Activated CD8-positive, alpha-beta memory T cell treated with anti-CD3 and anti-CD28 coated beads for 48 hours (primary cell): ENCODE measurements around the gene APOL1.

Source experiments
- DNase-seq, 3 experiments: peaks; one replicate each; pipeline ENCODE4 v3.0.0-alpha.2; 2020; ENCODE audit warnings: low read depth in 2 of 3, low spot score in 2 of 3

Gene APOL1

DNA sequence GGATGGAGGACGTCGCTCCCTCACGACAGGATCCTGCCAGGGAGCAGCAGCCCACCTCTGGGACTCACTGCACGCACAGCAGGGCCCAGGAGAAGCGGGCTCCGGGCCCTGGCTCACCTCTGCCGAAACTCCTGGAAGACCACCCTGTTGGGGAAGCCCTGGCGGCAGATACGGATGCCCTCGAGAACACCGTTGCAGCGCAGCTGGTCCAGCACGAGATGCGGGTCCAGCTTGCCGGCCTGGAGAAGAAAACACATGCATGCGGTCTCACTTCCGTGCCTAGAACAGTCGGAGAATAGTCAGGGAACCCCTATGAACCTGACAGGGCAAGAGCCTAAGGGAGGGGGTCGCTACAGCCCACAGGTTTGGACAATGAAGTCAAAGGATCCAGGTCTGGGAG lies 52.9 kb downstream of the APOL1 start:
- no peak for DNase-seq

DNA sequence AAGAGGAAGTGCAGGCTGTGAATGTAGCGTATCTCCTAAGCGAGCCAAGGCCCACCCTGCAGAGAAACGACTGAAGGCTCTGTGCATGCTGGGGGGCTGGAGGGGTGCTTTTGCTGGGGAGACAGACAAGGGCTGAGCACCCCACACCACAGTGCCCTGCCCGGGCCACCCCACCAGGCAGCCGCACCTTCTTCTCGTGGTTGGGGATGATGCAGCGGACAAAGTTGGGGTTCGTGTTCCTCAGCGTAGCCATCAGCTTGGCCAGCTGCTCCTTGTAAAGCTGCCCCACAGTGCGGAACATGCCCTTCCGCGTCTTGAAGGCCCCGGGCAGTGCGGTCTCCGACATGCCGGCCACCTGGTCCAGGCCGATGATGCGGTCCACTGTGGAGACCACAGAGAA lies 53.3 kb downstream of the APOL1 start:
- no peak for DNase-seq

DNA sequence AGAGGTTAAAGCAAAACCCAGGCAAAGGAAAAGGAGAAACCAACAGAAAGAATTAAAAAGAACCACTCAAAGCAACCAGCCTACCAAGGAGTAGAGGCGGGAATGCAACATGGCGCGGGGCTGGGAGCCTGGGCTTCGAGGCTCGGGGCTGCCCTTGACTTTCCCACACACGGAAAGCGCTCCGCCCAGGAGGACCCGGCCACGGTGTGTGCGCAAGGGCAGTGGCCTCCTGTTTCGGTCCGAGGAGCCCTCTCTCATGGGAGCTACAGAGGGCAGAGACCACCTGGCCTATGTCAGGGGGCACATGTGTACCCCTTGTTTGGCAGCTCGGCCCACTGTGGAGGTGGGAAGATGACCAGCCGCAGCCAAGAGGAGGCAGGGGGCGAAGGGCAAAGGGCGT lies 55.9 kb downstream of the APOL1 start:
- DNase-seq: no peak

DNA sequence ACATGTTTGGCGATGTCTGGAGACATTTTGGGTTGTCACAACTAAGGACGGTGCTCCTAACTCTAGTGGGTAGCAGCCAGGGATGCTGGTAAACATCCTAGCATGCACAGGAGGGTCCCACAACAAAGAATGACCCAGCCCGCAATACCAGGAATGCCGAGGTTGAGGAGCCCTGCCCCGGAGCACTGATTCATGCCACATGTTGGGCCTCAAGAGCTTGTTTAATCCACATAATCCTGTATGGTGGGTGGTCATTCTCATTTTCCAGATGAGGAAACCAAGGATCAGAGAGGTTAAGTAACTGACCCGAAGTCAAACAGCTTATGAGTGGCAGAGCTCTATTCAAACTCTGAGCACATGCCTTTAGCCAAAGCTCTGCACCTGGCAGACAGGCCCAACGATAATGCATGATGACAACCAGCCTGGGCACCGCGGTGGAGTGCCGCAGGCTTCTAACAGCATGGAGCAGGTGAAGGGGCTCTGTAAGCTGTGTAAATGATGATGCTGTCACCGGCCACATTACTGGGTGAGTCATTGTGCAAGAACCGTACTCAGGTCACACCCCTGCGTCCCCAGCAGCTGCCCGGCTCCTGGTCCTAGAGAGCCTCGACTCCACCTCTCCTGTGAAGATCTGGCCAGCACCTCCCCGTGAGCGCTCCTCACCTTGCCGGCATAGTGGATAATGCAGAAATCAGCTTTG lies 58.6 kb downstream of the APOL1 start:
- no peak for DNase-seq

DNA sequence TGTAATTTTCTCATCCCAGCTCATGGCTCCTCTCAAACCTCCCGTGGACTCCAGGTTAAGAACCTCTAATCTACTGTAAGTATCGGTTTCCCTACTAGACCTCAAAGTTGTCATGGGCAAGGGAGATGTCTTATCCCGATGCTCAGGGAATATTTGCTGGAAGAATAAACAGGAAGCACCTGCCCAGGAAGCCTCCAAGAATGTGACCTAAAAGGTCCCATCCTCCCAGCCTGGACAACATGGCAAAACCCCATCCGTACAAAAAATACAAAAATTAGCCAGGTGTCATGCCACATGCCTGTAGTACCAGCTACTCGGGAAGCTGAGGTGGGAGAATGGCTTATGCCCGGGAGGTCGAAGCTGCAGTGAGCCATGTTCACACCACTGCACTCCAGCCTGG lies 62.4 kb downstream of the APOL1 start:
- DNase-seq: no peak

DNA sequence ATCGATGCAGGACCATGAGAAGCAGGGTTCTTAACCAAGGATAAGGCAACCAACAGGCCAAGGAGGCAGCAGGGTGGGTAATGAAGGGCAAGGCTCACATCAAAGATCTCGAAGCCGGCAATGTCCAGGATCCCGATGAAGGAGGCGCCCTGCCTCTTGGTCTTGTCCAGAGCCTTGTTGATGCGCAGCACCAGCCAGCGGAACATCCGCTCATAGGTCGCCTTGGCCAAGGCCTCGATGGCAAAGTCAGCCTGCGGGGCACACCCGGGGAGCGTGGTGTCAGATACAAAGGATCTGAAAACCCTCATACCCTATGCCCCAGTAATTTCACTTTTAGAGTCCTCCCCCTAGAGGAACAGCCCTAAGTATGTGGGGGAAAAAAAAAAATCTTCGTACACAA lies 63.5 kb downstream of the APOL1 start:
- no peak for DNase-seq
